Neural crest cell (in vitro differentiated cells): ENCODE data around the gene PTPN14. TPM values are rescaled to one million over a fixed set of nuclear protein-coding genes. Genes with fewer than 3 reads are reported as not detected.

Source experiments
- DNase-seq: peaks from one replicate; pipeline ENCODE4 v3.0.0; 2021; ENCODE audit warnings: low read depth, mixed read lengths, low spot score
- H3K27ac Mint-ChIP-seq: one replicate; pipeline ENCODE4 v1.8.0; 2021; ENCODE audit warnings: mild to moderate bottlenecking, mixed read lengths; ENCODE audit not compliant: unreplicated experiment
- H3K27me3 Mint-ChIP-seq: 2 replicates; pipeline ENCODE4 v1.8.0; 2021; ENCODE audit warnings: low read depth, mild to moderate bottlenecking, mixed read lengths
- H3K36me3 Mint-ChIP-seq: 2 replicates; pipeline ENCODE4 v1.8.0; 2021; ENCODE audit warnings: low read depth, mild to moderate bottlenecking, mixed read lengths
- H3K4me1 Mint-ChIP-seq: 2 replicates; pipeline ENCODE4 v1.8.0; 2021; ENCODE audit warnings: mixed read lengths
- H3K4me3 Mint-ChIP-seq: one replicate; pipeline ENCODE4 v1.8.0; 2021; ENCODE audit warnings: mild to moderate bottlenecking, mixed read lengths
- H3K9me3 Mint-ChIP-seq: 2 replicates; pipeline ENCODE4 v1.8.0; 2021; ENCODE audit warnings: mixed read lengths
- CTCF ChIP-seq: fragments of 200-600 bp; sonication (generic); conservative IDR thresholded peaks from 2 replicates; pipeline ENCODE4 v1.5.0; 2021; ENCODE audit warnings: antibody characterized with exemption, mild to moderate bottlenecking
- total RNA-seq: library from RNA; stranded (reverse); gene quantifications from 2 replicates; pipeline ENCODE4 v1.2.1, GENCODE V29; 2021

PTPN14 gene
- total RNA-seq, 1 donor from 2014 or later = 21.4 TPM

GRCh38 chr1:214338212-214338611 lies 213.2 kb downstream of the PTPN14 start:
- no peaks in the 10 kb centered on the region for H3K27me3 Mint-ChIP-seq
- H3K36me3 Mint-ChIP-seq = peaks cover 17% of the 10 kb centered on the region
- no peak overlapping the region for H3K27ac Mint-ChIP-seq
- TF ChIP-seq CTCF = no peak
- DNase-seq = no peak
- H3K4me3 Mint-ChIP-seq = no peak overlapping the region
- no peaks in the 10 kb centered on the region for H3K9me3 Mint-ChIP-seq
- peaks cover 10% of the 10 kb centered on the region for H3K4me1 Mint-ChIP-seq

- no peaks in the 10 kb centered on the region for H3K27me3 Mint-ChIP-seq
- H3K36me3 Mint-ChIP-seq = peaks cover 10% of the 10 kb centered on the region
- no peaks in the 10 kb centered on the region for H3K9me3 Mint-ChIP-seq
- DNase-seq = no peak
- no peak overlapping the region for H3K4me3 Mint-ChIP-seq
- H3K27ac Mint-ChIP-seq = no peak overlapping the region
- peaks cover 10% of the 10 kb centered on the region for H3K4me1 Mint-ChIP-seq
- no peak for TF ChIP-seq CTCF
Measured at GRCh38 chr1:214337511-214337910, 213.9 kb downstream of the PTPN14 start.

- no peaks in the 10 kb centered on the region for H3K27me3 Mint-ChIP-seq
- H3K36me3 Mint-ChIP-seq = peaks cover 5% of the 10 kb centered on the region
- H3K27ac Mint-ChIP-seq = no peak overlapping the region
- peaks cover 10% of the 10 kb centered on the region for H3K4me1 Mint-ChIP-seq
- no peaks in the 10 kb centered on the region for H3K9me3 Mint-ChIP-seq
- TF ChIP-seq CTCF = no peak
- no peak overlapping the region for H3K4me3 Mint-ChIP-seq
- DNase-seq = no peak
Measured at GRCh38 chr1:214337015-214337414, 214.4 kb downstream of the PTPN14 start.

- no peak for TF ChIP-seq CTCF
- Mint-ChIP-seq H3K36me3 (no peaks in the 10 kb centered on the region), H3K4me3 (no peak overlapping the region), H3K4me1 (peaks cover 10% of the 10 kb centered on the region), H3K27ac (no peak overlapping the region), H3K9me3 (no peaks in the 10 kb centered on the region), H3K27me3 (no peaks in the 10 kb centered on the region)
- no peak for DNase-seq
Measured at GRCh38 chr1:214335567-214335966, 215.8 kb downstream of the PTPN14 start.

GRCh38 chr1:214332946-214333798 lies 218.2 kb downstream of the PTPN14 start:
- DNase-seq = peak; percentile 59
- H3K4me3 Mint-ChIP-seq = no peak overlapping the region
- H3K27me3 Mint-ChIP-seq = no peaks in the 10 kb centered on the region
- peaks cover 10% of the 10 kb centered on the region for H3K4me1 Mint-ChIP-seq
- peak; percentile 83 for TF ChIP-seq CTCF
- H3K27ac Mint-ChIP-seq = no peak overlapping the region
- H3K9me3 Mint-ChIP-seq = no peaks in the 10 kb centered on the region
- H3K36me3 Mint-ChIP-seq = no peaks in the 10 kb centered on the region
